Lower lobe of right lung (tissue), 2 donors: ENCODE data around the gene GALNT11. TPM values are rescaled to one million over a fixed set of nuclear protein-coding genes. Genes with fewer than 3 reads are reported as not detected.
"Not testable (repeated sequence)": the region's sequence is repeated elsewhere in the genome, so short reads cannot be mapped to it uniquely, and the experiment has no call there.

Experiments
- ATAC-seq, 2 donors: fragments of 200-7000 bp; cut with Tn5 transposase; one replicate each; pipeline ENCODE4 v1.9.1; 2020 to 2022; ENCODE audit warnings: mild to moderate bottlenecking in 2 of 2, moderate library complexity in 2 of 2
- DNase-seq: peaks from one replicate; pipeline ENCODE4 v3.0.0-alpha.2; 2020
- H3K27ac ChIP-seq: fragments of 200-600 bp; one replicate; pipeline ENCODE4 v1.8.0; 2022
- H3K27me3 ChIP-seq: fragments of 200-600 bp; one replicate; pipeline ENCODE4 v1.8.0; 2022; ENCODE audit warnings: low read depth
- H3K36me3 ChIP-seq: fragments of 200-600 bp; one replicate; pipeline ENCODE4 v1.8.0; 2022; ENCODE audit warnings: mild to moderate bottlenecking
- H3K4me1 ChIP-seq: fragments of 200-600 bp; one replicate; pipeline ENCODE4 v1.8.0; 2022
- H3K4me3 ChIP-seq: fragments of 200-600 bp; one replicate; pipeline ENCODE4 v1.8.0; 2022; ENCODE audit warnings: mild to moderate bottlenecking
- H3K9me3 ChIP-seq: fragments of 200-600 bp; one replicate; pipeline ENCODE4 v1.8.0; 2022
- CTCF ChIP-seq: fragments of 200-600 bp; IDR thresholded peaks from one replicate; pipeline ENCODE4 v1.8.0; 2022; ENCODE audit warnings: antibody characterized with exemption, mild to moderate bottlenecking
- intact Hi-C: fragments of 100-400 bp; cut with DNase I; formaldehyde crosslinking; loops from one replicate; pipeline ENCODE4 v1.11.0; 2022
- total RNA-seq: library from RNA; stranded (reverse); fragmentation: NEBNext Ultra II Directional; extraction: Animal tissue kit (Norgen Biotek cat#: 25700); gene quantifications from one replicate; pipeline ENCODE4 v1.2.1, GENCODE V29; 2021
- donor health status: DM: no; HTN: yes; CAD: no; lungs with severe emphysema.

The GALNT11 gene
- total RNA-seq, 1 donor from 2014 or later, result 39.6 TPM

GRCh38 chr7:152051968-152052367 is 26.5 kb downstream of the GALNT11 start:
- Histone ChIP-seq H3K9me3 (no peaks in the 10 kb centered on the region), H3K36me3 (no peaks in the 10 kb centered on the region), H3K4me3 (no peak overlapping the region), H3K4me1 (peaks cover 7% of the 10 kb centered on the region), H3K27me3 (no peaks in the 10 kb centered on the region), H3K27ac (no peak overlapping the region)
- ATAC-seq (no peak), DNase-seq (no peak)
- TF ChIP-seq CTCF, result no peak
- intact Hi-C loops, result no loop called here

- DNase-seq (no peak), ATAC-seq (no peak)
- Histone ChIP-seq H3K4me3 (no peak overlapping the region), H3K4me1 (peaks cover 7% of the 10 kb centered on the region), H3K27me3 (no peaks in the 10 kb centered on the region), H3K9me3 (no peaks in the 10 kb centered on the region), H3K36me3 (no peaks in the 10 kb centered on the region), H3K27ac (no peak overlapping the region)
- TF ChIP-seq CTCF, result no peak
- intact Hi-C loops, result no loop called here
Measured at GRCh38 chr7:152052771-152053170, 27.3 kb downstream of the GALNT11 start.

- Histone ChIP-seq H3K9me3 (no peaks in the 10 kb centered on the region), H3K27ac (no peak overlapping the region), H3K27me3 (no peaks in the 10 kb centered on the region), H3K4me1 (peaks cover 7% of the 10 kb centered on the region), H3K36me3 (no peaks in the 10 kb centered on the region), H3K4me3 (no peak overlapping the region)
- TF ChIP-seq CTCF, result no peak
- intact Hi-C loops, result no loop called here
- DNase-seq, result no peak
- ATAC-seq, result no peak
Measured at GRCh38 chr7:152054367-152055230, 29.1 kb downstream of the GALNT11 start.

- Histone ChIP-seq H3K36me3 (no peaks in the 10 kb centered on the region), H3K4me3 (no peak overlapping the region), H3K4me1 (no peaks in the 10 kb centered on the region), H3K9me3 (no peaks in the 10 kb centered on the region), H3K27me3 (no peaks in the 10 kb centered on the region), H3K27ac (no peak overlapping the region)
- TF ChIP-seq CTCF, result no peak
- intact Hi-C loops, result no loop called here
- ATAC-seq, result no peak
- DNase-seq, result no peak
Measured at GRCh38 chr7:152056621-152057274, 31.3 kb downstream of the GALNT11 start.

- DNase-seq, result no peak
- Histone ChIP-seq H3K27me3 (no peaks in the 10 kb centered on the region), H3K9me3 (no peaks in the 10 kb centered on the region), H3K4me1 (no peaks in the 10 kb centered on the region), H3K4me3 (no peak overlapping the region), H3K27ac (no peak overlapping the region), H3K36me3 (no peaks in the 10 kb centered on the region)
- TF ChIP-seq CTCF, result no peak
- intact Hi-C loops, result no loop called here
- no peak for ATAC-seq
Measured at GRCh38 chr7:152059311-152059710, 33.8 kb downstream of the GALNT11 start.

- H3K36me3 ChIP-seq, ATAC-seq, H3K4me3 ChIP-seq, H3K27ac ChIP-seq, DNase-seq, H3K27me3 ChIP-seq, H3K4me1 ChIP-seq, H3K9me3 ChIP-seq, intact Hi-C loops: not testable (repeated sequence)
Measured at GRCh38 chr7:152061086-152061485, 35.6 kb downstream of the GALNT11 start.

GRCh38 chr7:152063192-152063591 is 37.7 kb downstream of the GALNT11 start:
- ATAC-seq, H3K27me3 ChIP-seq: not testable (repeated sequence)

GRCh38 chr7:152063821-152064220 is 38.3 kb downstream of the GALNT11 start:
- H3K9me3 ChIP-seq, H3K27me3 ChIP-seq, H3K4me1 ChIP-seq, H3K27ac ChIP-seq, DNase-seq, H3K4me3 ChIP-seq, intact Hi-C loops, H3K36me3 ChIP-seq, ATAC-seq: not testable (repeated sequence)

More at GRCh38 chr7:152063192-152063591, 37.7 kb downstream of the GALNT11 start:
- H3K4me1 ChIP-seq, H3K4me3 ChIP-seq, H3K9me3 ChIP-seq, H3K36me3 ChIP-seq, H3K27ac ChIP-seq, intact Hi-C loops, DNase-seq: not testable (repeated sequence)
